HTERT RPE-1 (cell line): Measurements from ENCODE around the gene MPL.

ENCODE experiments used
- in situ Hi-C: fragments of 300-500 bp; cut with MboI; formaldehyde crosslinking; loops from 4 replicates; pipeline ENCODE4 v1.14.3; 2020; ENCODE audit warnings: low sequenced_read_pairs

The MPL gene

DNA sequence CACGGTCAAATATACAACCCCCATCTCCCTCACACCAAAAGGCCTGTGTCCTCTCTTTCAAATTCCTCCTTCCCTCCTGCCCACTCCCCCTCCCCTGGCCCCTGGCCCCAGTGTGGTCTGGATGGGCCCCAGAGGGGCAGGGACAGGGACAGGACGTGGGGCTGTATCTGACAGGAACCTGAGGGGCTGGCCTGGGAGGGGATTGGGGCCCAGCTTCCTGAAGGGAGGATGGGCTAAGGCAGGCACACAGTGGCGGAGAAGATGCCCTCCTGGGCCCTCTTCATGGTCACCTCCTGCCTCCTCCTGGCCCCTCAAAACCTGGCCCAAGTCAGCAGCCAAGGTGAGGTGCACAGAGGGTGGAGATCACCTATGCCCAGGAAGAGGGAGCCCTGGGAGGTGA, at the start of gene MPL:
MPL (plus strand) TSS at position 231 of the 400 bp plus-strand sequence; CDS start at position 262, 31 bp downstream.
- in situ Hi-C loops: no loop called here

DNA sequence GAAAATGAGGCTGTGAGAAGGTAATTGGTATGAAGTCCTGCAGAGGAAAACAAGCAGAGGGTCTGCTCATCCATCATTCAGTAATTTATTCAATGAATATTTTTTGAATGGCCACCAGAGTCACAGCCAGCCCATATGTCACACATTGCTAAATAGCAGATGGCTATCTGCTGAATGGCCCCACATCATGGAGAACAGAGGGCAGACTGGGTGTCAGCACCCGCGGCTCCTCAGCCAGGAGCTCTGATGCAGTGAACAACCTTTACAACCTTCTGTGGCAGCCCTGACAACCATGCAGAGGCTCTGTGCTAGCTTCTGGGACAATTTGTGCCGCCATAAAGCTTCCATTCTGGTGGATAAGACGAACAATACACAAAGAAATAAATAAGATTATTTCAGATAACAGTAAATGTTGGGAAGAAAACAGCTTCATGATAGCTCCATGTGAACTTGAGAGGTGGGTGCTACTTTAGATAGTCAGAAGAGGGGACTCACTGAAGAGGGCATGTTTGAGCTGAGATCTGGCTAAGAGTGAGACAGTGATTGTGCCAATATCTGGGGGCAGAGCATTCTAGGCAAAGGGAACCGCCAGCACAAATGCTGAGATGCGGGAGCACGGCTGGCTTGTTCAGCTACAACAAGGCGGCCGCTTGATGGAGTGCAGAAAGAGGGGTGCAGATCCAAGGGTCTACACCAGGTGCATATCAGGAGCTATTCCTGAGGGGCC, 49.4 kb upstream of the MPL start:
- in situ Hi-C loops: no loop called here

DNA sequence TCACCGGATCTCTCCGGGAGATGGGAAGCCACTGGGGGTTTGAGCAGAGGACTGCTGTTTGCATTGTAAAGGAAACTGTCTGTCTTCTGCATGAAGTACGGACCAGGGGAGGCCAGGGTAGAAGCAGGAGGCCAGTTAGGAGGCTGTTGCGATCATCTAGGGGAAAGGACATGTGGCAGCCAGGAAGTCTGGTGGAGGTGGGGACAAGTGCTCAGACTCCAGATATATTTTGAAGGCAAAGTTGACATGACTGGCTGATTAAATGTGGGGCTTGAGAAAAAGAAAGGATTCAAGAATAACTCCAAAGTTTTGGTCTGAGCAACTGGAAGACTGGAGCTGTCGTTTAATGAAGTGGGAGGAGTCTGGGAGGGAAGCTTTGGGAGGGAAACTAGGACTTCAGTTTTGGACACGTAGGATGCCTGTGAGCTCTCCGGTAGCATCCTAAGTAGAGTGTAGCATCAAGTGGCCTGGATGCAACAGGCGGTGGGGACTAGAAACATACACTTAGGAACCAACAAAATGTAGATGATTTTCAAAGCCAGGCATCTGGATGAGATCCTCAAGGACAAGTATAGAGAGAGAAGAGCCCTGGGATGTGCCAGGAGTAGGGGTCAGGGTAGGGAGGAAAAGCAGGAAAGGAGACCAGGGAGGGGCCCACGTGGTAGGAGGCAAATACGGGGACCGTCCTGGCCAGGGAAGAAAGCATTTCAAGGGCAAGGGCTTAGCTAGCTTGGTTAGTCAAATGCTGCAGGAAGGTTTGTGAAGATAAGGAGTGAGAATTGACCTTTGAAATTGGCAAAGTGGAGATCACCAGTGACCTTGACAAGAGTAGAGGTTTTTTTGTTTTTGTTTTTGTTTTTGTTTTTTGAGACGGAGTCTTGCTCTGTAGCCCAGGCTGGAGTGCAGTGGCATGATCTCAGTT, 48.6 kb upstream of the MPL start:
- in situ Hi-C loops: no loop called here

DNA sequence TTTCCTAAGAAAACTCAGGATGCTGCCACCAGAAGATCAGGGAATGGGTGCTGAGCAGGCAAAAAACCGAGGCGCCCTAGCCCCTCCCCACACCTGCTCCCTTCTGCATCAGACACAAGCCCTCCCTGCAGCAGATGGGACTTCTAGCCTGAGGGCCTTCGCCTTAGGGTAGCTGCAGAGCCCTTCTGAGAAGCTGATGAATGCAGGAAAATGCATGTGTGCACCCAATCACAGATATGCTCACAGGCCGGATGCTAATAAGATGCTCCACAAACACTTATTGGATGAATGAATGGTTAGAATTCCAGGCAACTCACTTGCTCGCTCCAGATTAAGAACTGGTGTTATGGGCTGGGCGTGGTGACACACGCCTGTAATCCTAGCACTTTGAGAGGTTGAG, 45.4 kb upstream of the MPL start:
- in situ Hi-C loops: no loop called here

DNA sequence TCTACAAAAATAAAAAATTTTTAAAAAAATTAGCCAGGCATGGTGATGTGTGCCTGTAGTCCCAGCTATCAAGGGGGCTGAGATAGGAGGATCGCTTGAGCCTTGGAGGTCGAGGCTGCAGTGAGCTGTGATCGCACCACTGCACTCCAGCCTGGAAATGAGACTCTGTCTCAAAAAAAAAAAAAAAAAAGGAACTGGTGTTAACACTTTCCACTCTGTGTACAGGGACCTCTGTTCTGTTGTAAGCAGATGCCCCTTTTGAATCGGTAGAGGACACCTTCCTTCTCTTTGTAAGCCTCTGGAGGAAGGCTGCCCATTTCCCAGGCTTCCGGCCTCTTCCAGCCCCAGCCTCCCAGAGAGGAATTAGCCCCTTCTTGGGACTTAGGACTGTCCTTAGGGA, 44.9 kb upstream of the MPL start:
- in situ Hi-C loops: no loop called here

DNA sequence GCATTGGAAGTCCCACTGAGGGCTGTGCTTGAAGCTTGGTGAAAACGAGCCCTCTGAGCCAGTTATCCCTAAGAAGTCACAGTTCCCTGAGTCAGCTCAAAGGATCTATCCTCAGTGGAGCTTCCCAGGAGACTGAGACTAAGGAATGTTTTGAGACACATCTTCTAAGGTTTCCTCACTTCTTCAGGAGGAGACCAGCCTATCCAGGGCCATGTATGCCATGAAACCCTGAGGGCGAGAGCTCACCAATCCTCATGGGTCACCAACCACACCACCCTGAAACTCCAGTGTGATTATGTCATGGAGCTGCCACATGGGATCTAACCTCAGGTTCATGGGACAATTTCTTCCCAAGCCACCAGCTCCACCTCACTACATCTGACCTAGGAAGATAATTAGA, 44.4 kb upstream of the MPL start:
- in situ Hi-C loops: no loop called here

DNA sequence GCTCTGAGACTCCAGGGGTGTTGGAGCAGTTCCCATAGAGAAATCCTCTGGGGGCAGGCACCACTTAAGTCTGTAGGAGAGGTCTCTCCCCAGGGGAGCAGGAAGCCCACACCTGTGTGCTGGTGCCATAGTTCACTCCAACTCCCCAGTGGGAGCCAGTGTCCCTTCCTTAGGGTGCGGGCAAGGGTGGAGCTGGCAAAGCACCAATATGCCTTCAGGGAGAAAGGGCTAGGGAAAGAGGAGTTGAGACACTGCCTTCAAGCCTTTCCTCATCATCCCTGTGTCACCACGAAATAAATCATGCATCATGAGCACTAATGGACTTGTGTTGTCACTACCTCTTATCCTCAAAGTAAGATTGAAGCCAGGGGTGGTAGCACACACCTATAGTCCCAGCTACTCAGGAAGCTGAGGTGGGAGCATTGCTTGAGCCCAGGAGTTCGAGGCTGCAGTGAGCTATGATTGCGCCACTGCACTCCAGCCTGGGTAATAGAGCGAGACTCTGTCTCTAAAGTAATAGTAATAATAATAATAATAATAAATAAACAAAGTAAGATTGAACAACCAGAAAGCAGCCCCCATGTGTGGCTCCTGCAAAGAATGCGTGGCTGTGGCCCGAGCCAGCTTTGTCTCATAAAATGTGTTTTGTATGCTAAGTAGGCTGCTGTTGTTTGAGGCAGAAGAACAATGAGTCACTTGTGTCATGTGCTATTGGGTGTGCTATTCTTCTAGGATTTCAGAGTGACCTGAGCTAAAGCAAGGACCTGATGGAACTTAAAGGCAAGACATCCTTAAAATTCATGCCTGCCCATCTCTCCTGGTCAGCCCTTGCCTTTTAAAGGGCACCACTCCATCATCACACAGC, 43.5 kb upstream of the MPL start:
- in situ Hi-C loops: no loop called here

DNA sequence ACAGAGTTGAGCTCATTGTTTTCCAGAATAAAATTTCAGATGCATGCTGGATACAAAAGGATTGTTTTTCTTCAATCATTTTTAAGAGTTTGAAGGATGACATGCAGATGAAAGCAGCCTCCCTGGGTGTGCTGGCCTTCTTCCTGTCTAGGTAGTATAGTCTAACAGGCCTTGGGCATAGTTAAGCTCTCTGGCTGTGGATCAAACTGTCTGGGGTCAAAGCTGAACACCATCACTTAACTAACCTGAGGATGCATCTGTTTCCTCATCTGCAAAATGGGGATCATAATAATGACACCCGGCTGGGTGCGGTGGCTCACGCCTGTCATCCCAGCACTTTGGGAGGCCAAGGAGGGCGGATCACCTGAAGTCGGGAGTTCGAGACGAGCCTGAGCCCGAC, 42.9 kb upstream of the MPL start:
- in situ Hi-C loops: no loop called here

DNA sequence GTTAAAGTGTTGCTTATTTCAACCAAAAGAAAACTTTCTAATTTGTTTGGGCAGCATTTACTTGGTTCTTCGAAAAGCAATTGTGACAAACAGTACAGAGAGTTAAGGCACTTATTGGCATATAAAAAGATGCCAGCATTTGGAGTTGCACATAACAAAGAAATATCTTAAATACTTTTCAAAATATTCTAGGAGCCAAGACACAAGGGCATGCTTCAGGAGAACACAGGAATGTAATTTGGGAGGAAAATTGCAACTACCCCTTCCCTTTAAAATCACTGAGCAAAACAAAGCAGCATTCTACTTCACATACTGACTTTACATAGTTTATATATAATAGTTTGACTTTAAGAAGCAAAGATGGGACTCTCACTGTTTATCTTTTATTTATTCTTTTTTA, 41.4 kb upstream of the MPL start:
- in situ Hi-C loops: no loop called here

DNA sequence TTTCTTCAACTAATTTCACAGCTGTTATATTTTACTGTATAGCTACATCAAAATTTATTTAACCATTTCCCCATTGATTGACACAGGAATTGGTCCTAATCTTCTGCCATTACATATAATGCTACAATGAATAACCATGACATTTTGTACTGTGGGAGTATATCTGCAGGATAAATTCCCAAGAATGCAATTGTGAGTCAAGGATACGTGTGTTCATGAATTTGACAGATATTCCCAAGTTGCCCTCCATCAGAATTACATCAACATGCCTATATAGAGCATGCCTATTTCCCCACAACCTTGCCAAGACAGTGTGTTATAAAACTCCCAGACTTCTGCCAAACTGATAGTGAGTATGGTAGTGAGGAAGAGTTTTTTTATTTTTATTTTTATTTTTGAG, 39.6 kb upstream of the MPL start:
- in situ Hi-C loops: no loop called here

DNA sequence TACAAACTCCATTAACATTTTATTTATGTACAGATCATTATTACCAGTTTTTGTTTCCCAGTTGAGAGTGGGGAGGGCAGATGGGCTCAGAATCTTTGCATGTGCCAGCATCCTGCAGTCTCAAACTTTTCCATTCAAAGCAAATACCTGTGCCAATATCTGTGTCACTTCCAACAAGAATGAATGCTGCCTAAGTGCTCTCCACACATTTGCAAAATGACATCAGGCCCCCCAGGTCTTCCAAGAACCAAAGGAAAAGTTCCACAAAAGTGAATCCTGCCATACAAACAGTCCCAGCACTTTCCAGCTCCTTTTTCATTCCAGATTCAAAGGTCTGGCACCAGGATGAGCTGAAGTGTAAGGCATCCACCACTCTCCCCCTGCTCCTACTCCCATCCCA, 38.5 kb upstream of the MPL start:
- in situ Hi-C loops: no loop called here

DNA sequence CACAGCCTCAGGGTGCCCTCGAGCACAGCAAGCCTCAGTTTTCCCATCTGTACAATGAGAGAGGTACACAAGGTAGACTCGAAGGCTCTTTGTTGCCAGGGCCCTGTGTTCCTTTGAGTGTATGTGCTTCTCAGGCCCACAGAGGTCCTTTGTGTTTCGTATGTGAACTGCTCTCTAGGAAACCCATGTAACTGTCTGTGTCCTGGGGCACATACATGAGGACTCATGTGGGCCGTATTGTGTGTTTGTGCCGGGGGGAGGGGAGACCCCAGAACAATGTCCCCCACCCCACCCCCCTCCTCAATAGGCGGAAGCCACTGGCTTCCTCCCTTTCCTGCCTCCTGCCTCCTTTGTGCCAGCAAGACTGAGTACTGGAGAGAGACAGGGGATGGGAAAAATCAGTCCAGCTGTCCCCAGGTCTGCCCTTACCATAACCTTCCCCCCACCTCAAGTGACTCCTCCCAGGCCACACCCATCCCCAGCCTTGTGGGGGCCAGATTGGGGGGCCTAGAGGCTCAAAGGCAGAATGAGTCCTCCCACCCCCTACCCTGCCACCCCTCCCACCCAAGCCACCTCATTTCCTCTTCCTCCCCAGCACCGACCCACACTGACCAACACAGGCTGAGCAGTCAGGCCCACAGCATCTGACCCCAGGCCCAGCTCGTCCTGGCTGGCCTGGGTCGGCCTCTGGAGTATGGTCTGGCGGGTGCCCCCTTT, 37.1 kb upstream of the MPL start, which contains the start of gene TIE1:
TIE1 (plus strand) TSS at position 605 of the 717 bp plus-strand sequence; CDS start at position 695, 90 bp downstream.
- in situ Hi-C loops: no loop called here

DNA sequence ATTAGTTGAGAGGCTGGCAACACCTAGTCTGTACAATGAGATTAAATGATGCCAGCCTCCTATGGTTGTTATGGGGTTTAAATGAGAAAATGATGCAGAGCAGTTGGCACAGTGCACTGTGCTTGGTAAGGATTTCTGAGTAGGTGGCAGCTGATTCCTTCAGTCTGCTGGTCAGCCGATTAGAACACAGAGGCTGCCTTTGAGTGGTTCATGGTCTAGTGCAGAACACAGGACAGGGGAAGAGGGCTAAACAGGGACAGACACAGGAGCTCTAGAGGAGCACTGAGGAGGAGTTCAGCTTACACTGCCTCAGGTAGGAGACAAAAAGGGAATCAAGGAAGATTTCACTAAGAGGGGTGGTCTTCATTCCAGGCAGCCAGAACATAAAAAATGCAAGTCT, 35.4 kb upstream of the MPL start:
- in situ Hi-C loops: no loop called here

DNA sequence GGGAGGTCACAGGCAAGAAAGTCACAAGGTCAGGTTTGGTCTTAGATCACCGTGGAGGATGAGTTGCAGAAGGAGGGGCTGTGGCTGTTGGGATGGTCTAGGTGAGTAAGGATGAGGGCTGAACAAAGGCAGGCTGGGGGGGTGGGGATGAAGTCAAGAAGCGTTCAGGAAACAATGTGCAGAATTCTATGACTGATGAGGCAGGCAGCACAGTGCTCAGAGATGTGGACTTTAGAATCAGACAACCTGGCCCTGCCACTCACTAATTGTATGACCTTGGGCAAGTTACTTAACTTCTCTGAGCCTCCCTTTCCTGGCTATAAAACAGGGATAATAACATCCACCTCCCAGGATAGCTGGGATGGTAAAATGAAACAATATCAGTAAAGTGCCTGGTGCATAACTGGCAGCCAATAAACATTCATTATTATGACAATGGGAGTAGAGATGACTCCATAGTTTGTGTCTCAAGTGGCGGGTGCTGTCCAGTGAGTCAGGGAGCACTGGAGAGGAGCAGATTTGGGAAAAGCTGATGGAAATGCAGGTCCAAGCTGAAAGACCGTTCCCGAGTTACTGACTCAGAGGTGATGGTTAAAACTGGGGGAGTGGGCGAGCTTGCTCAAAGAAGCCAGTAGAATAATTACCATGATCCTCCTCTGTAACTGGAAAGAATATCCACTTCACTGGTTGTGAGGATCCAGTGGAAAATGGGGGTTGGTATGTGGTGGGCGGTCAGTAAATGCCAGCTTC, 34.7 kb upstream of the MPL start:
- in situ Hi-C loops: no loop called here

DNA sequence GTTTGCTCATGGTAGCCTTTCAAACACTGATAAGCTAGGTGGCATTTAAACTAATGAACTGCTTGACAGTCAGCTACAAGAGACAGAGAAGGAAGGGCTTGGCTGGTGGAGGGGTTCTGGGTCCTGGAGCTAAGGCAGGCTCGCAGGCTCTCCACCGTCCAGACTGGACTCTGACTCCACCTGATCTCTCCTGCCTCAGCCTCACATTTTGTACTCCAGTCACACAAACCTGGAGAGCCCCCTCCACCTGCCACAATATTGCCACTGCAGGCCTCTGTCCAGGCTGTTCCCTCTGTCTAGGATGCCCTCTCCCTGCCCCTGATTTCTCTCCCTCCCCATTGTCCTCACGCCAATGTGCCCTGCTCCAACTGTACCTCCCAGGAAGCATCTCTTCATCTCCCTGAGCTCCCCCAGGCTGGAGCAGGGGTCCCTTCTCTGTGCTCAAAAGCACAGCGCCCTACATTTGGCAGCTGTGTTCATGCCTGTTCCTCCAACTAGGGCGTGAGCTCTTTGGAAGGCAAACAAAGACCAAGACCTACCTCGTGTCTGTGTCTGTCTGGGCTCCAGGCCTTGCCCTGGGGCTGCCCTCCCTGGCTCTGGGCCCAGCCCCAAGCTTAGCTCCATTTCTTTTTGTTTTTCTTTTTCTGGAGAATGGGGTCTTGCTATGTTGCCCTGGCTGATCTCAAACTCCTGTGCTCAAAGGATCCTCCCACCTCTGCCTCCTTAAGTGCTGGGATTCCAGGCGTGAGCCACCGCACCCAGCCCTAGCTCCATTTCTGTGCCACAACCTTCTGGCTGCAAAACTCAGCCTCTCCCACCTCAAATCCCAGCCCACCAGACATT, 33.9 kb upstream of the MPL start:
- in situ Hi-C loops: no loop called here

DNA sequence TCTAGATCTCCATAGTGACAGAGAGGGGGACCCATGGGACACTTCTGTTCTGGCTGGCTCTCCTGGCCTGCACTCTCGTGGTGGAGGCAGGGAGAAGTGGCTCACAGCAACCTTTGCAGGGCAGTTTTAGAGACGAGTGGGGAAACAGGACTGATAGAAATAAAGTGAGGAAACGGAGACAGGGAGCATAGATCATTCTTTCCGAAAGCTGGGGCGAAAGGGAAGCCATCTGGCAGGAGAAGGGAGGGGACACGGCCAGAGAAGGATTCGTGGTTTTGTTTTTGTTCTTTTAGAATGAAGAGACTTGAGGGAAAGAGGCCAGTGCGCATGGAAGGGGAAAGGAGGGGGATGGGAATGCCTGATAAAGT, 33.3 kb upstream of the MPL start:
- in situ Hi-C loops: no loop called here

DNA sequence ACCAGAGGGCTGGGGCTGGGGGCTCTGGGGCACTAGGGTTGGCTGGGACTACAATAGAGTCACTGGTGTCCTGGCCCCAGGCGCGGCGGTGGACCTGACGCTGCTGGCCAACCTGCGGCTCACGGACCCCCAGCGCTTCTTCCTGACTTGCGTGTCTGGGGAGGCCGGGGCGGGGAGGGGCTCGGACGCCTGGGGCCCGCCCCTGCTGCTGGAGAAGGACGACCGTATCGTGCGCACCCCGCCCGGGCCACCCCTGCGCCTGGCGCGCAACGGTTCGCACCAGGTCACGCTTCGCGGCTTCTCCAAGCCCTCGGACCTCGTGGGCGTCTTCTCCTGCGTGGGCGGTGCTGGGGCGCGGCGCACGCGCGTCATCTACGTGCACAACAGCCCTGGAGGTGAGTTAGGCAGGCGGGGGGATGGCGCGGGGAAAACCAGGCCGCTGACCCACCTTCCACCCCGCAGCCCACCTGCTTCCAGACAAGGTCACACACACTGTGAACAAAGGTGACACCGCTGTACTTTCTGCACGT, 32.8 kb upstream of the MPL start:
- in situ Hi-C loops: no loop called here

DNA sequence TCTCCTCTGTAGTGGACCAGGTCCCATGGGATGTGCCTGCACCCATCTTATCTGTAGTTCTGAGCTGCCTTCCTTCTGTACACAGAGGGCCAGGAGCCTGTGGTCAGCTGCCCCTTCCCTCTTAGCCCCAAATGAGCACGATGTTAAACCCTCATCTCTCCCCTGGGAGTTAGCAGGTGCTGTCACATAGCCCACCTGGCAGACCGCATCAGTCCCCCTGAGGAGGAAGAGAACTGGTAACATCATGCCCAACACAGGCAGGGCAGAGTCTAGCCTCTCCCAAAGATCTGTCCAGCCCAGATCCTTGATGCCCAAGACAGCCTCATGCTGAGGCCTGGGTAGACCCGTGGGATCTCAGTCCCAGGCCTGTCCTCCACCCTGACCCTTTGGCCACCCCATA, 32.2 kb upstream of the MPL start:
- in situ Hi-C loops: no loop called here
